RPMI8226 (cell line): ENCODE data around the gene TMEM236.

ENCODE experiments used
- DNase-seq: peaks from one replicate; pipeline ENCODE4 v3.0.0-alpha.2; 2015

The TMEM236 gene

GRCh38 chr10:17789396-17789795 lies 37.4 kb downstream of the TMEM236 start:
- no peak for DNase-seq

- DNase-seq = no peak
Measured at GRCh38 chr10:17790651-17791050, 38.6 kb downstream of the TMEM236 start.

- DNase-seq = no peak
Measured at GRCh38 chr10:17792991-17793390, 41.0 kb downstream of the TMEM236 start.

GRCh38 chr10:17793823-17794644 lies 42.0 kb downstream of the TMEM236 start:
- no peak for DNase-seq

GRCh38 chr10:17795083-17795482 lies 43.1 kb downstream of the TMEM236 start:
- no peak for DNase-seq

GRCh38 chr10:17795813-17796594 lies 44.0 kb downstream of the TMEM236 start:
- no peak for DNase-seq

- no peak for DNase-seq
Measured at GRCh38 chr10:17801507-17801906, 49.5 kb downstream of the TMEM236 start.

GRCh38 chr10:17802350-17802749 lies 50.3 kb downstream of the TMEM236 start:
- no peak for DNase-seq

- no peak for DNase-seq
Measured at GRCh38 chr10:17802976-17803375, 51.0 kb downstream of the TMEM236 start.

GRCh38 chr10:17805330-17805729 lies 53.3 kb downstream of the TMEM236 start:
- DNase-seq = no peak

- DNase-seq = peak; percentile 67
Measured at GRCh38 chr10:17805921-17806577, 54.0 kb downstream of the TMEM236 start.

GRCh38 chr10:17808971-17809841 lies 57.2 kb downstream of the TMEM236 start, which contains the start of gene MRC1:
Gene MRC1 (plus strand): TSS chr10:17809348. CDS start chr10:17809466, 118 bp downstream.
- peak; percentile 14 for DNase-seq

- DNase-seq = no peak
Measured at GRCh38 chr10:17811146-17811865, 59.3 kb downstream of the TMEM236 start.

GRCh38 chr10:17814973-17815372 lies 63.0 kb downstream of the TMEM236 start:
- DNase-seq = no peak

- no peak for DNase-seq
Measured at GRCh38 chr10:17816199-17816598, 64.2 kb downstream of the TMEM236 start.

- no peak for DNase-seq
Measured at GRCh38 chr10:17817316-17817715, 65.3 kb downstream of the TMEM236 start.

- no peak for DNase-seq
Measured at GRCh38 chr10:17817790-17818189, 65.8 kb downstream of the TMEM236 start.

GRCh38 chr10:17819836-17820235 lies 67.8 kb downstream of the TMEM236 start:
- DNase-seq = no peak

- no peak for DNase-seq
Measured at GRCh38 chr10:17820943-17821342, 68.9 kb downstream of the TMEM236 start.

- DNase-seq = no peak
Measured at GRCh38 chr10:17821893-17822292, 69.9 kb downstream of the TMEM236 start.

- DNase-seq = no peak
Measured at GRCh38 chr10:17831341-17831740, 79.3 kb downstream of the TMEM236 start.

GRCh38 chr10:17831896-17832295 lies 79.9 kb downstream of the TMEM236 start:
- DNase-seq = no peak
